Neural progenitor cell (in vitro differentiated cells): Measurements from ENCODE around the gene FREM1. TPM values are rescaled to one million over a fixed set of nuclear protein-coding genes. Genes with fewer than 3 reads are reported as not detected.

Experiments
- DNase-seq: peaks from one replicate; pipeline ENCODE4 v3.0.0-alpha.2; 2016; ENCODE audit warnings: low spot score
- H2AFZ ChIP-seq: fragments of 200-600 bp; sonication (generic); replicated peaks from 2 replicates; pipeline ENCODE4 v1.6.1; 2016; ENCODE audit warnings: antibody characterized with exemption
- H3F3A ChIP-seq: fragments of 200-600 bp; sonication (generic); 2 replicates; pipeline ENCODE4 v1.6.1; 2016; ENCODE audit warnings: antibody characterized with exemption, low read depth
- H3K27ac ChIP-seq: fragments of 200-600 bp; sonication (generic); 2 replicates; pipeline ENCODE4 v1.5.1; 2016; ENCODE audit warnings: mild to moderate bottlenecking
- H3K27me3 ChIP-seq: fragments of 200-600 bp; sonication (generic); 2 replicates; pipeline ENCODE4 v1.6.1; 2016; ENCODE audit warnings: mild to moderate bottlenecking, moderate library complexity
- H3K36me3 ChIP-seq: fragments of 200-600 bp; sonication (generic); 2 replicates; pipeline ENCODE4 v1.5.1; 2016
- H3K4me1 ChIP-seq: fragments of 200-600 bp; sonication (generic); 2 replicates; pipeline ENCODE4 v1.6.1; 2016; ENCODE audit warnings: mixed run types
- H3K4me2 ChIP-seq: fragments of 200-600 bp; sonication (generic); 2 replicates; pipeline ENCODE4 v1.6.1; 2016
- H3K4me3 ChIP-seq: fragments of 200-600 bp; sonication (generic); 2 replicates; pipeline ENCODE4 v1.5.1; 2016
- H3K79me2 ChIP-seq: fragments of 200-600 bp; sonication (generic); 2 replicates; pipeline ENCODE4 v1.6.1; 2016; ENCODE audit warnings: low read depth
- H3K9ac ChIP-seq: fragments of 200-600 bp; sonication (generic); 2 replicates; pipeline ENCODE4 v1.6.1; 2016
- H3K9me3 ChIP-seq: fragments of 200-600 bp; sonication (generic); 2 replicates; pipeline ENCODE4 v1.5.1; 2016; ENCODE audit warnings: low read depth
- H4K20me1 ChIP-seq: fragments of 200-600 bp; sonication (generic); 2 replicates; pipeline ENCODE4 v1.6.1; 2016; ENCODE audit warnings: low read depth
- H3K27ac Mint-ChIP-seq: 3 replicates; pipeline ENCODE4 v1.8.0; 2021; ENCODE audit warnings: mixed read lengths
- H3K27me3 Mint-ChIP-seq: 2 replicates; pipeline ENCODE4 v1.8.0; 2022; ENCODE audit warnings: low read depth, mild to moderate bottlenecking, inconsistent platforms, moderate library complexity, mixed read lengths; ENCODE audit not compliant: insufficient read depth
- H3K36me3 Mint-ChIP-seq: 3 replicates; pipeline ENCODE4 v1.8.0; 2021; ENCODE audit warnings: mixed read lengths
- H3K4me1 Mint-ChIP-seq: 3 replicates; pipeline ENCODE4 v1.8.0; 2021; ENCODE audit warnings: mixed read lengths
- H3K4me3 Mint-ChIP-seq: 3 replicates; pipeline ENCODE4 v1.8.0; 2021; ENCODE audit warnings: mild to moderate bottlenecking, moderate library complexity, mixed read lengths
- H3K9me3 Mint-ChIP-seq: 3 replicates; pipeline ENCODE4 v1.8.0; 2020; ENCODE audit warnings: mixed read lengths
- CTCF ChIP-seq: fragments of 200-600 bp; sonication (generic); IDR thresholded peaks from 2 replicates; pipeline ENCODE4 v1.5.1; 2017; ENCODE audit warnings: antibody characterized with exemption, mild to moderate bottlenecking
- EZH2 ChIP-seq: fragments of 200-600 bp; sonication (generic); IDR thresholded peaks from 2 replicates; pipeline ENCODE4 v1.6.1; 2017; ENCODE audit warnings: antibody characterized with exemption, mild to moderate bottlenecking, moderate library complexity
- EZH2phosphoT487 ChIP-seq: fragments of 200-600 bp; sonication (generic); IDR thresholded peaks from 2 replicates; pipeline ENCODE4 v1.6.1; 2017; ENCODE audit warnings: antibody characterized with exemption
- total RNA-seq: library from RNA; depleted of rRNA; stranded (reverse); fragments of >200 nt; gene quantifications from 2 replicates; pipeline ENCODE4 v1.2.3, GENCODE V29; 2015; ENCODE audit warnings: low replicate concordance

Gene FREM1
- total RNA-seq, 1 donor from 2014 or later: 1.2 TPM

- H3F3A ChIP-seq: peaks cover 18% of the 10 kb centered on the region
- H3K9ac ChIP-seq: no peak overlapping the region
- Mint-ChIP-seq H3K36me3 (peaks cover 6% of the 10 kb centered on the region), H3K27ac (peak overlapping the region; percentile 46), H3K4me3 (no peak overlapping the region), H3K9me3 (peaks cover 6% of the 10 kb centered on the region), H3K4me1 (peaks cover 39% of the 10 kb centered on the region), H3K27me3 (no peaks in the 10 kb centered on the region)
- no peak overlapping the region for H3K4me2 ChIP-seq
- no peak for DNase-seq
- H3K4me3 ChIP-seq: no peak overlapping the region
- no peak overlapping the region for H3K27ac ChIP-seq
- H3K79me2 ChIP-seq: no peaks in the 10 kb centered on the region
- H3K4me1 ChIP-seq: peaks cover 24% of the 10 kb centered on the region
- H3K9me3 ChIP-seq: no peaks in the 10 kb centered on the region
- no peak overlapping the region for H2AFZ ChIP-seq
- H4K20me1 ChIP-seq: no peaks in the 10 kb centered on the region
- H3K36me3 ChIP-seq: no peaks in the 10 kb centered on the region
- H3K27me3 ChIP-seq: no peaks in the 10 kb centered on the region
- no peak for TF ChIP-seq EZH2phosphoT487
- TF ChIP-seq CTCF: no peak
- no peak for TF ChIP-seq EZH2
Observed at GRCh38 chr9:14932231-14932630, 22.0 kb upstream of the FREM1 start.

- TF ChIP-seq CTCF: no peak
- Mint-ChIP-seq H3K4me1 (peaks cover 16% of the 10 kb centered on the region), H3K27me3 (peaks cover 3% of the 10 kb centered on the region)
Observed at GRCh38 chr9:14926941-14927624, 16.9 kb upstream of the FREM1 start.

GRCh38 chr9:14924230-14925219, 14.3 kb upstream of the FREM1 start:
- Histone ChIP-seq H3K27me3 (no peaks in the 10 kb centered on the region), H3K79me2 (no peaks in the 10 kb centered on the region), H3F3A (no peaks in the 10 kb centered on the region), H3K9ac (no peak overlapping the region), H2AFZ (no peak overlapping the region), H3K4me3 (no peak overlapping the region), H4K20me1 (no peaks in the 10 kb centered on the region), H3K4me1 (peaks cover 3% of the 10 kb centered on the region), H3K27ac (no peak overlapping the region), H3K4me2 (no peak overlapping the region), H3K36me3 (no peaks in the 10 kb centered on the region), H3K9me3 (no peaks in the 10 kb centered on the region)
- DNase-seq: no peak
- TF ChIP-seq EZH2 (no peak), CTCF (no peak)
- peaks cover 26% of the 10 kb centered on the region for H3K4me1 Mint-ChIP-seq
- peaks cover 5% of the 10 kb centered on the region for H3K27me3 Mint-ChIP-seq
- no peak overlapping the region for H3K27ac Mint-ChIP-seq
- no peak overlapping the region for H3K4me3 Mint-ChIP-seq
- H3K9me3 Mint-ChIP-seq: peaks cover 5% of the 10 kb centered on the region
- H3K36me3 Mint-ChIP-seq: peaks cover 4% of the 10 kb centered on the region

More at GRCh38 chr9:14926941-14927624, 16.9 kb upstream of the FREM1 start:
- H3K79me2 ChIP-seq: no peaks in the 10 kb centered on the region
- Mint-ChIP-seq H3K9me3 (peaks cover 2% of the 10 kb centered on the region), H3K4me3 (no peak overlapping the region), H3K27ac (no peak overlapping the region), H3K36me3 (peaks cover under 1% of the 10 kb centered on the region)
- H3F3A ChIP-seq: no peaks in the 10 kb centered on the region
- H3K27me3 ChIP-seq: no peaks in the 10 kb centered on the region
- no peaks in the 10 kb centered on the region for H3K36me3 ChIP-seq
- no peak overlapping the region for H3K4me3 ChIP-seq
- H3K27ac ChIP-seq: no peak overlapping the region
- no peaks in the 10 kb centered on the region for H4K20me1 ChIP-seq
- no peaks in the 10 kb centered on the region for H3K4me1 ChIP-seq
- DNase-seq: no peak
- H3K4me2 ChIP-seq: no peak overlapping the region
- no peaks in the 10 kb centered on the region for H3K9me3 ChIP-seq
- no peak overlapping the region for H2AFZ ChIP-seq
- no peak overlapping the region for H3K9ac ChIP-seq
